Endothelial cell (in vitro differentiated cells): Measurements from ENCODE around the gene MRPL23. TPM values are rescaled to one million over a fixed set of nuclear protein-coding genes. Genes with fewer than 3 reads are reported as not detected.

ENCODE experiments used
- DNase-seq: peaks from one replicate; pipeline ENCODE4 v3.0.0; 2021; ENCODE audit warnings: low spot score
- H3K27ac Mint-ChIP-seq: one replicate; pipeline ENCODE4 v1.8.0; 2021; ENCODE audit warnings: mixed read lengths, inconsistent platforms; ENCODE audit not compliant: unreplicated experiment
- H3K27me3 Mint-ChIP-seq: one replicate; pipeline ENCODE4 v1.8.0; 2021; ENCODE audit warnings: mild to moderate bottlenecking, moderate library complexity, mixed read lengths, inconsistent platforms; ENCODE audit not compliant: unreplicated experiment
- H3K36me3 Mint-ChIP-seq: one replicate; pipeline ENCODE4 v1.8.0; 2021; ENCODE audit warnings: mild to moderate bottlenecking, low read depth, mixed read lengths, inconsistent platforms; ENCODE audit not compliant: unreplicated experiment
- H3K4me1 Mint-ChIP-seq: one replicate; pipeline ENCODE4 v1.8.0; 2021; ENCODE audit warnings: mild to moderate bottlenecking, mixed read lengths, inconsistent platforms; ENCODE audit not compliant: unreplicated experiment
- H3K4me3 Mint-ChIP-seq: one replicate; pipeline ENCODE4 v1.8.0; 2021; ENCODE audit warnings: mild to moderate bottlenecking, mixed read lengths, inconsistent platforms; ENCODE audit not compliant: unreplicated experiment
- H3K9me3 Mint-ChIP-seq: one replicate; pipeline ENCODE4 v1.8.0; 2021; ENCODE audit warnings: mixed read lengths, inconsistent platforms; ENCODE audit not compliant: unreplicated experiment
- CTCF ChIP-seq: fragments of 200-600 bp; sonication (generic); IDR thresholded peaks from one replicate; pipeline ENCODE4 v1.5.0; 2021; ENCODE audit warnings: antibody characterized with exemption; ENCODE audit not compliant: unreplicated experiment
- total RNA-seq: library from RNA; stranded (reverse); fragmentation: NEBNext Ultra II Directional; extraction: Animal tissue kit (Norgen Biotek cat#: 25700); gene quantifications from one replicate; pipeline ENCODE4 v1.2.1, GENCODE V29; 2021; ENCODE audit not compliant: unreplicated experiment

The MRPL23 gene
- total RNA-seq, 1 donor from 2014 or later, result 29.2 TPM

- no peak for TF ChIP-seq CTCF
- Mint-ChIP-seq H3K4me1 (no peaks in the 10 kb centered on the region), H3K27me3 (no peaks in the 10 kb centered on the region), H3K27ac (no peak overlapping the region), H3K36me3 (no peaks in the 10 kb centered on the region), H3K4me3 (no peak overlapping the region), H3K9me3 (no peaks in the 10 kb centered on the region)
- DNase-seq, result no peak
Observed at GRCh38 chr11:2002042-2002776, 55.1 kb downstream of the MRPL23 start.

DNA sequence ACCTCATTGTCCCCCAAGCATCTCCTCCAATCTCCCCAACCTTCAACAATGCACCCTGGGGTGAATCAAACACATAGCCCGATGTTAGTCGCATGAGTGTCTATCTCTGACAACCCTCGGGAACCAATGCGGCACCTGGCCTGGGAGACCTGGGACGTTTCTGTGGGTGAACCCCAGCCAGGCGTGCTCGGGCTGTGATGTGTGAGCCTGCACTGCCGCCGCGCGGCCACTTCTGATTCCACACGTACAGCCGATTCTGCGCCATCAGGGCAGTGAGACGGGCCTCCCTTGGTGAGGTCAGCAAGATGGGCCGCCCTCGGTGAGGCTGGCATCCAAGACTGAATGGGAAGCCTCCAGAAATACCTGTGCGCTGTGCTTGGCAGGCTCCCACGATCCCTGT, 55.7 kb downstream of the MRPL23 start:
- DNase-seq, result no peak
- Mint-ChIP-seq H3K27ac (no peak overlapping the region), H3K36me3 (no peaks in the 10 kb centered on the region), H3K9me3 (no peaks in the 10 kb centered on the region), H3K27me3 (no peaks in the 10 kb centered on the region), H3K4me3 (no peak overlapping the region), H3K4me1 (no peaks in the 10 kb centered on the region)
- no peak for TF ChIP-seq CTCF

- H3K36me3 Mint-ChIP-seq, result no peaks in the 10 kb centered on the region
- no peaks in the 10 kb centered on the region for H3K27me3 Mint-ChIP-seq
- no peak overlapping the region for H3K27ac Mint-ChIP-seq
- TF ChIP-seq CTCF, result no peak
- H3K9me3 Mint-ChIP-seq, result no peaks in the 10 kb centered on the region
- DNase-seq, result no peak
- no peak overlapping the region for H3K4me3 Mint-ChIP-seq
- no peaks in the 10 kb centered on the region for H3K4me1 Mint-ChIP-seq
Observed at GRCh38 chr11:2004466-2004865, 57.3 kb downstream of the MRPL23 start.

Other genes with a start within 250 kb of the MRPL23 start
- gene IFITM10, start 196.7 kb upstream of the MRPL23 start, total RNA-seq, result 0.64 TPM
- gene CTSD, start 183.4 kb upstream of the MRPL23 start, total RNA-seq, result 224 TPM
- gene SYT8, start 112.3 kb upstream of the MRPL23 start, total RNA-seq, result not detected
- not detected for gene TNNI2, start 108.4 kb upstream of the MRPL23 start, total RNA-seq
- gene LSP1, start 94.2 kb upstream of the MRPL23 start, total RNA-seq, result not detected
- not detected for gene PRR33, start 55.4 kb upstream of the MRPL23 start, total RNA-seq
- not detected for gene TNNT3, start 27.6 kb upstream of the MRPL23 start, total RNA-seq
- gene H19, start 50.5 kb downstream of the MRPL23 start, total RNA-seq, result not detected
- 2.1 TPM for gene IGF2, start 192.1 kb downstream of the MRPL23 start, total RNA-seq
- gene INS, start 213.9 kb downstream of the MRPL23 start, total RNA-seq, result not detected
- not detected for gene TH, start 224.5 kb downstream of the MRPL23 start, total RNA-seq